ENCODE data around the gene PPM1A.

Gene PPM1A

DNA sequence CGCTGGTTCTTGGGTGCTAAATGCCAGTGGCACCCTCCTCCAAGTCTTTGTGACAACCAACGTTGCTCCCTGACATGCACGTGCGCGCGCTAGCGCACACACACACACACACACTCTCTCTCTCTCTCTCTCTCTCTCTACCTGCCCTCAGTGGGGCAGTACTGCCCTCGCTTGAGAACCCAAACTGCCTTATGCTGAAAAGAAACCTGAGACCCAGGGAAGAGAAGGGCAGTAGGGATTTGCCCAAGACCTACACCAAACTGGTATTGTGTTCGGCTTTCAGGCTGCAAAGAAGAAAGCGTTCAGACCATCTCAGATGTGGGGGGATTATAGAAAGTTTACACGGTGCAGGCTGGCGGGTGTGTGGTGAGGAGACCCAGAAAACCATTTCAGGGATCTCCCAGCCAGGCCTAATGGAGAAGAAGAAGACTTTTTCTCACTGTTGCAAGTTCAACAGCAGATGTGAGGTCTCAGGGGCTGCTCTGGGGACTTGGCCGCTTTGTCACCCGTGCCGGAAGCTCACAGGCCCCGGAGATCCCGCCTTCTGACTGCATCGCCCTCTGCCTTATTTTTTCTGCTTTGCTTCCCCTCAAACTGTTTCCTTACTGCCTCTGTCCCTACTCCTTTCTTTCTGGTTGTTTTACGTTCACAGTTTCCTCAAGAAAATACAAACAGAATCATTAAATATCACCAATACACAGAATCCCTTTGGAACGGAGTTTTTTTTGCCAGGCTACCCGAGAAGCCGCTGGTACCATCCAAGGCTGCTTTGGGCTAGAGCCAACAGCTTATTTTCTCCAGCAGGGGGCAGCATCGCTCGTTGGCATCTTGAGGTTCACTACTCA lies 82.4 kb downstream of the PPM1A start:
- ATAC-seq: peak; percentile 86

GRCh38 chr14:60332046-60332399 lies 83.0 kb downstream of the PPM1A start:
- no peak for ATAC-seq
- TF ChIP-seq CSDC2 (CRISPR knock-in tag; IDR thresholded peaks at IDR 0.05): no peak
- TF ChIP-seq ZNF70 (CRISPR knock-in tag; IDR thresholded peaks at IDR 0.05): no peak
- TF ChIP-seq ESRRG (CRISPR knock-in tag; IDR thresholded peaks at IDR 0.05): no peak
- no peak for TF ChIP-seq GLIS3 (CRISPR knock-in tag; IDR thresholded peaks at IDR 0.05)
- TF ChIP-seq BACH2 (CRISPR knock-in tag; IDR thresholded peaks at IDR 0.05; ENCODE audit: borderline replicate concordance): no peak
- no peak for TF ChIP-seq SNAI2 (CRISPR knock-in tag; IDR thresholded peaks at IDR 0.05)
- TF ChIP-seq ZFP30 (CRISPR knock-in tag; IDR thresholded peaks at IDR 0.05): no peak
- TF ChIP-seq ZC3H10 (CRISPR knock-in tag; IDR thresholded peaks at IDR 0.05): no peak
- no peak for TF ChIP-seq ZNF565 (CRISPR knock-in tag; conservative IDR thresholded peaks at IDR 0.05; ENCODE audit: low read depth)
- no peak for TF ChIP-seq OSR1 (CRISPR knock-in tag; IDR thresholded peaks at IDR 0.05)
- TF ChIP-seq ARNTL (CRISPR knock-in tag; IDR thresholded peaks at IDR 0.05; ENCODE audit: borderline replicate concordance, low read depth): no peak
- no peak for TF ChIP-seq ZFP3 (CRISPR knock-in tag; IDR thresholded peaks at IDR 0.05)
- TF ChIP-seq TCF4 (CRISPR knock-in tag; IDR thresholded peaks at IDR 0.05; ENCODE audit: borderline replicate concordance): no peak
- TF ChIP-seq, protein P1, sequence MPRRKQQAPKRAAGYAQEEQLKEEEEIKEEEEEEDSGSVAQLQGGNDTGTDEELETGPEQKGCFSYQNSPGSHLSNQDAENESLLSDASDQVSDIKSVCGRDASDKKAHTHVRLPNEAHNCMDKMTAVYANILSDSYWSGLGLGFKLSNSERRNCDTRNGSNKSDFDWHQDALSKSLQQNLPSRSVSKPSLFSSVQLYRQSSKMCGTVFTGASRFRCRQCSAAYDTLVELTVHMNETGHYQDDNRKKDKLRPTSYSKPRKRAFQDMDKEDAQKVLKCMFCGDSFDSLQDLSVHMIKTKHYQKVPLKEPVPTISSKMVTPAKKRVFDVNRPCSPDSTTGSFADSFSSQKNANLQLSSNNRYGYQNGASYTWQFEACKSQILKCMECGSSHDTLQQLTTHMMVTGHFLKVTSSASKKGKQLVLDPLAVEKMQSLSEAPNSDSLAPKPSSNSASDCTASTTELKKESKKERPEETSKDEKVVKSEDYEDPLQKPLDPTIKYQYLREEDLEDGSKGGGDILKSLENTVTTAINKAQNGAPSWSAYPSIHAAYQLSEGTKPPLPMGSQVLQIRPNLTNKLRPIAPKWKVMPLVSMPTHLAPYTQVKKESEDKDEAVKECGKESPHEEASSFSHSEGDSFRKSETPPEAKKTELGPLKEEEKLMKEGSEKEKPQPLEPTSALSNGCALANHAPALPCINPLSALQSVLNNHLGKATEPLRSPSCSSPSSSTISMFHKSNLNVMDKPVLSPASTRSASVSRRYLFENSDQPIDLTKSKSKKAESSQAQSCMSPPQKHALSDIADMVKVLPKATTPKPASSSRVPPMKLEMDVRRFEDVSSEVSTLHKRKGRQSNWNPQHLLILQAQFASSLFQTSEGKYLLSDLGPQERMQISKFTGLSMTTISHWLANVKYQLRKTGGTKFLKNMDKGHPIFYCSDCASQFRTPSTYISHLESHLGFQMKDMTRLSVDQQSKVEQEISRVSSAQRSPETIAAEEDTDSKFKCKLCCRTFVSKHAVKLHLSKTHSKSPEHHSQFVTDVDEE (CRISPR knock-in tag; IDR thresholded peaks at IDR 0.05): no peak
- no peak for TF ChIP-seq TOX (CRISPR knock-in tag; IDR thresholded peaks at IDR 0.05; ENCODE audit: borderline replicate concordance)

More for the DNA sequence above, 82.4 kb downstream of the PPM1A start:
- TF ChIP-seq ARNTL (CRISPR knock-in tag; IDR thresholded peaks at IDR 0.05; ENCODE audit: borderline replicate concordance, low read depth) (no peak), BACH2 (CRISPR knock-in tag; IDR thresholded peaks at IDR 0.05; ENCODE audit: borderline replicate concordance) (no peak), ZFP30 (CRISPR knock-in tag; IDR thresholded peaks at IDR 0.05) (no peak), POU6F1 (CRISPR knock-in tag; IDR thresholded peaks at IDR 0.05; ENCODE audit: borderline replicate concordance, low read depth) (no peak), RARB (CRISPR knock-in tag; IDR thresholded peaks at IDR 0.05) (no peak), PPARA (CRISPR knock-in tag; IDR thresholded peaks at IDR 0.05; ENCODE audit: borderline replicate concordance) (no peak), OSR1 (CRISPR knock-in tag; IDR thresholded peaks at IDR 0.05) (no peak), ZC3H10 (CRISPR knock-in tag; IDR thresholded peaks at IDR 0.05) (no peak), ZNF565 (CRISPR knock-in tag; conservative IDR thresholded peaks at IDR 0.05; ENCODE audit: low read depth) (no peak), ISL1 (CRISPR knock-in tag; IDR thresholded peaks at IDR 0.05) (no peak), SNAI2 (CRISPR knock-in tag; IDR thresholded peaks at IDR 0.05) (no peak), ZFP3 (CRISPR knock-in tag; IDR thresholded peaks at IDR 0.05) (no peak), ZNF70 (CRISPR knock-in tag; IDR thresholded peaks at IDR 0.05) (no peak), ZNF8 (CRISPR knock-in tag; IDR thresholded peaks at IDR 0.05) (no peak), TCF4 (CRISPR knock-in tag; IDR thresholded peaks at IDR 0.05; ENCODE audit: borderline replicate concordance) (no peak)
- TF ChIP-seq, protein P2, sequence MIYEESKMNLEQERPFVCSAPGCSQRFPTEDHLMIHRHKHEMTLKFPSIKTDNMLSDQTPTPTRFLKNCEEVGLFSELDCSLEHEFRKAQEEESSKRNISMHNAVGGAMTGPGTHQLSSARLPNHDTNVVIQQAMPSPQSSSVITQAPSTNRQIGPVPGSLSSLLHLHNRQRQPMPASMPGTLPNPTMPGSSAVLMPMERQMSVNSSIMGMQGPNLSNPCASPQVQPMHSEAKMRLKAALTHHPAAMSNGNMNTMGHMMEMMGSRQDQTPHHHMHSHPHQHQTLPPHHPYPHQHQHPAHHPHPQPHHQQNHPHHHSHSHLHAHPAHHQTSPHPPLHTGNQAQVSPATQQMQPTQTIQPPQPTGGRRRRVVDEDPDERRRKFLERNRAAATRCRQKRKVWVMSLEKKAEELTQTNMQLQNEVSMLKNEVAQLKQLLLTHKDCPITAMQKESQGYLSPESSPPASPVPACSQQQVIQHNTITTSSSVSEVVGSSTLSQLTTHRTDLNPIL (CRISPR knock-in tag; IDR thresholded peaks at IDR 0.05; ENCODE audit: low read depth): no peak
- TF ChIP-seq, protein P1 (CRISPR knock-in tag; IDR thresholded peaks at IDR 0.05): no peak
- TF ChIP-seq, protein P3, sequence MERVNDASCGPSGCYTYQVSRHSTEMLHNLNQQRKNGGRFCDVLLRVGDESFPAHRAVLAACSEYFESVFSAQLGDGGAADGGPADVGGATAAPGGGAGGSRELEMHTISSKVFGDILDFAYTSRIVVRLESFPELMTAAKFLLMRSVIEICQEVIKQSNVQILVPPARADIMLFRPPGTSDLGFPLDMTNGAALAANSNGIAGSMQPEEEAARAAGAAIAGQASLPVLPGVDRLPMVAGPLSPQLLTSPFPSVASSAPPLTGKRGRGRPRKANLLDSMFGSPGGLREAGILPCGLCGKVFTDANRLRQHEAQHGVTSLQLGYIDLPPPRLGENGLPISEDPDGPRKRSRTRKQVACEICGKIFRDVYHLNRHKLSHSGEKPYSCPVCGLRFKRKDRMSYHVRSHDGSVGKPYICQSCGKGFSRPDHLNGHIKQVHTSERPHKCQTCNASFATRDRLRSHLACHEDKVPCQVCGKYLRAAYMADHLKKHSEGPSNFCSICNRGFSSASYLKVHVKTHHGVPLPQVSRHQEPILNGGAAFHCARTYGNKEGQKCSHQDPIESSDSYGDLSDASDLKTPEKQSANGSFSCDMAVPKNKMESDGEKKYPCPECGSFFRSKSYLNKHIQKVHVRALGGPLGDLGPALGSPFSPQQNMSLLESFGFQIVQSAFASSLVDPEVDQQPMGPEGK (CRISPR knock-in tag; IDR thresholded peaks at IDR 0.05; ENCODE audit: borderline replicate concordance): no peak
- TF ChIP-seq, protein P4, sequence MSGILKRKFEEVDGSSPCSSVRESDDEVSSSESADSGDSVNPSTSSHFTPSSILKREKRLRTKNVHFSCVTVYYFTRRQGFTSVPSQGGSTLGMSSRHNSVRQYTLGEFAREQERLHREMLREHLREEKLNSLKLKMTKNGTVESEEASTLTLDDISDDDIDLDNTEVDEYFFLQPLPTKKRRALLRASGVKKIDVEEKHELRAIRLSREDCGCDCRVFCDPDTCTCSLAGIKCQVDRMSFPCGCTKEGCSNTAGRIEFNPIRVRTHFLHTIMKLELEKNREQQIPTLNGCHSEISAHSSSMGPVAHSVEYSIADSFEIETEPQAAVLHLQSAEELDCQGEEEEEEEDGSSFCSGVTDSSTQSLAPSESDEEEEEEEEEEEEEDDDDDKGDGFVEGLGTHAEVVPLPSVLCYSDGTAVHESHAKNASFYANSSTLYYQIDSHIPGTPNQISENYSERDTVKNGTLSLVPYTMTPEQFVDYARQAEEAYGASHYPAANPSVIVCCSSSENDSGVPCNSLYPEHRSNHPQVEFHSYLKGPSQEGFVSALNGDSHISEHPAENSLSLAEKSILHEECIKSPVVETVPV (CRISPR knock-in tag; IDR thresholded peaks at IDR 0.05): no peak

All from SK-N-SH treated with all-trans-retinoic acid at 6 μM for 48 hours (cell line).